SK-N-MC (cell line): ENCODE data around the gene CAP1.

Experiments used
- EZH2 ChIP-seq: fragments of 200-600 bp; sonication (generic); IDR thresholded peaks from one replicate; pipeline ENCODE4 v1.6.1; 2017; ENCODE audit warnings: antibody characterized with exemption
- POLR2AphosphoS5 ChIP-seq: IDR thresholded peaks from 2 replicates; pipeline ENCODE4 v1.6.1; 2012; ENCODE audit warnings: mild to moderate bottlenecking, low read depth, low read length, borderline replicate concordance

DNA sequence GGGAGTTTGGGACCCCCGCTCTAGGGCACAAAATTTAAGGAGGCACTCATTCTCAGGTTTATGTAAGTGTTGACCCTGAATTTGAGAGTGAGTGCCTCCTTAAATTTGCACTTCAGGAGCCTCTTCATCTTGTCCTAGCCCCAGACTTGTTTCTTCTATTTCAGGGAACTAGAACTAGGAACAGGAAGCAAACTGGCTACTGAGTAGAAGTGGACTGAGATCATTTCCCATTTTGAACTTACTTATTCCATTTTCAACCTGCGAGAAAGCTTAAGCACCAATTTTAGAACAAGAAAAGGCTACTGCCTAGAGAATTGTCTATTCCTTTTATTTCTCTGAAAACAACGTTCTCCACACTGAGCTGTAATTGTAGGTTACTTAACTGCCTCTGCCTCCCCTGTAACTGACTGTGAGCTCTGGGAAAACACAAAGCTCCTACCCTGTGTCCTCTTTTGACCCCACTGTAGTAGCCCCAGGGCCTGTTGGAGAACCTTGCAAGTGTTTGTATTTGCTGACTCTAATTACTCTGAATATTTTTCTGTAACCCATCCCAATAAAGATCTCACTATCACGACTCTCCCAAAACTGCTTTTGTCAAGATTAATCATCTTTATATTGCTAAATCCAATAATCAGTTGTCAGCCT lies 54.1 kb downstream of the CAP1 start:
- TF ChIP-seq POLR2AphosphoS5, result no peak
- no peak for TF ChIP-seq EZH2
